IMR-90 (cell line): ENCODE measurements around the gene CLEC14A.

Experiments used
- CEBPB ChIP-seq: IDR thresholded peaks from 2 replicates; pipeline ENCODE4 v1.6.1; 2012; ENCODE audit warnings: low read depth, low read length, improper control_type of control experiment
- CHD1 ChIP-seq: IDR thresholded peaks from 2 replicates; pipeline ENCODE4 v1.6.1; 2012; ENCODE audit warnings: low read depth, low read length, improper control_type of control experiment
- CTCF ChIP-seq: conservative IDR thresholded peaks from 2 replicates; pipeline ENCODE4 v1.5.1; 2012; ENCODE audit warnings: mild to moderate bottlenecking, low read depth, low read length, improper control_type of control experiment
- ELK1 ChIP-seq: fragments of 150-350 bp; IDR thresholded peaks from 2 replicates; pipeline ENCODE4 v1.6.1; 2016; ENCODE audit warnings: low read depth, mild to moderate bottlenecking, low read length, moderate library complexity, borderline replicate concordance
- FOS ChIP-seq: fragments of 150-350 bp; IDR thresholded peaks from 2 replicates; pipeline ENCODE4 v1.6.1; 2016; ENCODE audit warnings: low read depth, low read length
- MAZ ChIP-seq: IDR thresholded peaks from 2 replicates; pipeline ENCODE4 v1.6.1; 2012; ENCODE audit warnings: low read depth, mild to moderate bottlenecking, low read length, improper control_type of control experiment, moderate library complexity, borderline replicate concordance
- MXI1 ChIP-seq: IDR thresholded peaks from 2 replicates; pipeline ENCODE4 v1.6.1; 2012; ENCODE audit warnings: low read depth, mild to moderate bottlenecking, low read length, moderate library complexity, borderline replicate concordance
- NFE2L2 ChIP-seq: fragments of 150-350 bp; IDR thresholded peaks from 2 replicates; pipeline ENCODE4 v1.6.1; 2016; ENCODE audit warnings: low read depth, mild to moderate bottlenecking, low read length
- POLR2A ChIP-seq: IDR thresholded peaks from 2 replicates; pipeline ENCODE4 v1.6.1; 2012; ENCODE audit warnings: mild to moderate bottlenecking, low read depth, low read length
- RAD21 ChIP-seq: IDR thresholded peaks from 2 replicates; pipeline ENCODE4 v1.6.1; 2012; ENCODE audit warnings: low read length, improper control_type of control experiment
- RFX5 ChIP-seq: IDR thresholded peaks from 2 replicates; pipeline ENCODE4 v1.8.0; 2012; ENCODE audit warnings: low read depth, mild to moderate bottlenecking, low read length, moderate library complexity
- SMC3 ChIP-seq: fragments of 150-350 bp; IDR thresholded peaks from 2 replicates; pipeline ENCODE4 v1.6.1; 2016; ENCODE audit warnings: low read depth, mild to moderate bottlenecking, antibody characterized with exemption, low read length, moderate library complexity
- USF2 ChIP-seq: fragments of 150-350 bp; IDR thresholded peaks from 2 replicates; pipeline ENCODE4 v1.6.1; 2017; ENCODE audit warnings: mild to moderate bottlenecking, antibody characterized with exemption, low read length, low read depth

- no peak for TF ChIP-seq CTCF
- TF ChIP-seq RAD21 = no peak
- TF ChIP-seq POLR2A = no peak
- TF ChIP-seq MAZ = no peak
- no peak for TF ChIP-seq CEBPB
- TF ChIP-seq CHD1 = no peak
- TF ChIP-seq ELK1 = no peak
- TF ChIP-seq NFE2L2 = no peak
- no peak for TF ChIP-seq USF2
- no peak for TF ChIP-seq FOS
- no peak for TF ChIP-seq RFX5
- no peak for TF ChIP-seq MXI1
- TF ChIP-seq SMC3 = no peak
These were observed 5.6 kb downstream of the CLEC14A start for GRCh38 chr14:38250331-38250730.
